ENCODE results near the gene GRIN1. TPM values are rescaled to one million over a fixed set of nuclear protein-coding genes. Genes with fewer than 3 reads are reported as not detected.

Gene GRIN1
- total RNA-seq, 2 donors from 2014 or later, result not detected

DNA sequence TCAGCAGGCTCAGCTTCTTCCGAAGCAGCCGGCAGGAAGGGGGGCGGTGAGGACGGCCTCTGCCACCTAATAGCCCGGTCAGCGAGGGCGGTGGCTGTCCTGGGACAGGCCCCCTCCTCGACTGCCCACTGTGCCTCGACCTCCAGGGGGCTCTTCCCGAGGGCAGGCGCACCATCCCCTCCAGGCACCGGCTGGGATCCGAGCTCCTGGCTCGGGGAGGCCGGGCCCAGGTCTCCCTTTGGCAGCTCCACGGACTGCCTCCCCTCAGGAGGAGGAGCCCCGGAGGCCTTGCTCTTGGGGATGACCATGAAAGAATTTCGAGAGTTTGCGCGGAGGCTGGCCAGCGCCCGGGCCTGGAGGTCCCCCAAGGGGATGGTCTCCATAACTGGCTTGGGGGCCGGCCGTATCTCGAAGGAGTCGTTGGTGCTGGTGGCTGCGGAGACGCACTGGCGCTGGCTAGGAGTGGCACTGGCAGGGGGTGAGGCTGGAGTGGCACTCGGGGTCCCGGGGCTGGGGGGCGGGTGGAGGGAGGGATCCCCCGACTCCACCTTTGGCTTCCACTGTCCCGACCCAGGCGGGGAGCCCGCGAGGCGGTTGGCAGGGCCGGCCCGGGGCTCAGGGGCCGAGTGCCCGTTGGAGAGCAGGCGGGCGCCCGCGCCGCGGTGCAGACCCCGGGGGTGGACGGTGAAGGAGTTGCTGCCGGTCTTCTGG is 60.6 kb downstream of the GRIN1 start:
- Histone ChIP-seq H3K27me3 (replicated peaks; ENCODE audit: insufficient read depth) (no peaks in the 10 kb centered on the region), H3K9me3 (no peaks in the 10 kb centered on the region), H3K4me3 (peak overlapping the region; percentile 69), H3K27ac (no peak overlapping the region), H3K36me3 (no peaks in the 10 kb centered on the region), H3K4me1 (ENCODE audit: control insufficient read depth in 1 of 2, low read depth in 2 of 2) (peaks cover 27 to 62% of the 10 kb centered on the region in 2 donors)
- no peak for DNase-seq (ENCODE audit: low spot score)
- TF ChIP-seq, protein P1, sequence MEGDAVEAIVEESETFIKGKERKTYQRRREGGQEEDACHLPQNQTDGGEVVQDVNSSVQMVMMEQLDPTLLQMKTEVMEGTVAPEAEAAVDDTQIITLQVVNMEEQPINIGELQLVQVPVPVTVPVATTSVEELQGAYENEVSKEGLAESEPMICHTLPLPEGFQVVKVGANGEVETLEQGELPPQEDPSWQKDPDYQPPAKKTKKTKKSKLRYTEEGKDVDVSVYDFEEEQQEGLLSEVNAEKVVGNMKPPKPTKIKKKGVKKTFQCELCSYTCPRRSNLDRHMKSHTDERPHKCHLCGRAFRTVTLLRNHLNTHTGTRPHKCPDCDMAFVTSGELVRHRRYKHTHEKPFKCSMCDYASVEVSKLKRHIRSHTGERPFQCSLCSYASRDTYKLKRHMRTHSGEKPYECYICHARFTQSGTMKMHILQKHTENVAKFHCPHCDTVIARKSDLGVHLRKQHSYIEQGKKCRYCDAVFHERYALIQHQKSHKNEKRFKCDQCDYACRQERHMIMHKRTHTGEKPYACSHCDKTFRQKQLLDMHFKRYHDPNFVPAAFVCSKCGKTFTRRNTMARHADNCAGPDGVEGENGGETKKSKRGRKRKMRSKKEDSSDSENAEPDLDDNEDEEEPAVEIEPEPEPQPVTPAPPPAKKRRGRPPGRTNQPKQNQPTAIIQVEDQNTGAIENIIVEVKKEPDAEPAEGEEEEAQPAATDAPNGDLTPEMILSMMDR (IDR thresholded peaks at IDR 0.05), result no peak
- no peak for ATAC-seq (ENCODE audit: insufficient number of reproducible peaks, low FRiP score, low read depth)

DNA sequence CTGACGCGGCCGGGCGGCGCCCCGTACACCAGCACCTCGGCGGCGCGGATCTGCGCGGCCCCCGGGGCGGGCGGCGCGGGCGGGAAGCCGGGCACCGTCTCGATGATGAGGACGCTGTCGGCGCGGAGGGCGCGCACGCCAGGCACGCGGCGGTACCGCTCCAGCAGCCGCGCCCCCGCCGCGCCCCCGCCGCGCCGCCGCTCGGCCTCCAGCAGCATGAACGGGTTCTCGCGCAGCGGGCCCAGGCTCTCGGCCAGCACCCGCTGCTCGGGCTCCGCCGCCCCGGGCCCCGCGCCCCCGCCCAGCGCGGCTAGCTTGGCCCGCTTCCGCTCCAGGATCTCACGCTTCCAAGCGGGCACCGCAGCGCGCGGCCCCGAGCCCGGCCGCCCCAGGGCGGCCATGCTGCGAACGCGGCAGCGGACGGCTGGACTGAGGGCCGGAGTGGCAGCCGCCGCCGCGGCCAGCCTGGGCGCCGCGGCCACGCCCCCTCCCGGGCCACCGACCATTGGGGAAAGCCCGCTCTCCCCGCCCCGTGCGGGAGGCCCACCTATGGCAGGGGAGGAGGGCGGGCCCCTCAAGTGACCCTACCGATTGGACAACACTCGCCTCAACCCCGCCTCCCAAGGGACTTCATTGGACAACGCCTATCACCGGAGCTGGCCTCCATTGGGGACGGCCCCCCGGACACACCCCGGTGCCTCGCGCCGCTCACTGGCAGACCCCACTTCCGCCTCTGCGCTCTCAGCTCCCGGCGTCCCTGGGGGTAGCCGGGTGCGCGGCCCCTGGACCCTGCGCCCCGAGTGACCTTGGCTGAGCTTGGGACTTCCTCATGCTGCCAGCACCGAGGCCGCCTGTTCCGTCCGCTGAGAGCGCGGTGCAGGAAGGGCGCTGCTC is 61.6 kb downstream of the GRIN1 start, which contains the start of gene TPRN:
TPRN (minus strand) TSS at position 431 of the 894 bp plus-strand sequence; CDS start at position 401, 30 bp downstream.
- no peaks in the 10 kb centered on the region for H3K27me3 ChIP-seq (replicated peaks; ENCODE audit: insufficient read depth)
- DNase-seq (ENCODE audit: low spot score), result peak; percentile 99
- peak; percentile 98 for ATAC-seq (ENCODE audit: insufficient number of reproducible peaks, low FRiP score, low read depth)
- peak within 1 kb of the TSS; percentile 88 for H3K4me3 ChIP-seq
- H3K36me3 ChIP-seq, result no peaks in the 10 kb centered on the region
- H3K9me3 ChIP-seq, result no peaks in the 10 kb centered on the region
- H3K4me1 ChIP-seq (ENCODE audit: control insufficient read depth in 1 of 2, low read depth in 2 of 2), result peaks cover 30 to 68% of the 10 kb centered on the region in 2 donors
- TF ChIP-seq, protein P1 (IDR thresholded peaks at IDR 0.05), result no peak
- peak within 1 kb of the TSS; percentile 82 to 85 for H3K27ac ChIP-seq

GRCh38 chr9:137201205-137201868 is 62.4 kb downstream of the GRIN1 start:
- H3K4me1 ChIP-seq (ENCODE audit: control insufficient read depth in 1 of 2, low read depth in 2 of 2), result peaks cover 34 to 73% of the 10 kb centered on the region in 2 donors
- H3K27me3 ChIP-seq (replicated peaks; ENCODE audit: insufficient read depth), result no peaks in the 10 kb centered on the region
- no peaks in the 10 kb centered on the region for H3K36me3 ChIP-seq
- peak overlapping the region; percentile 88 for H3K4me3 ChIP-seq
- DNase-seq (ENCODE audit: low spot score) (no peak), ATAC-seq (ENCODE audit: insufficient number of reproducible peaks, low FRiP score, low read depth) (no peak)
- TF ChIP-seq, protein P1 (IDR thresholded peaks at IDR 0.05), result no peak
- H3K27ac ChIP-seq, result peak overlapping the region; percentile 82 to 85
- no peaks in the 10 kb centered on the region for H3K9me3 ChIP-seq

- DNase-seq (ENCODE audit: low spot score), result no peak
These were observed 64.0 kb downstream of the GRIN1 start for GRCh38 chr9:137202966-137203365.

More at GRCh38 chr9:137202966-137203365, 64.0 kb downstream of the GRIN1 start:
- Histone ChIP-seq H3K4me3 (no peak overlapping the region), H3K27me3 (replicated peaks; ENCODE audit: insufficient read depth) (no peaks in the 10 kb centered on the region), H3K27ac (no peak overlapping the region), H3K36me3 (no peaks in the 10 kb centered on the region), H3K4me1 (ENCODE audit: control insufficient read depth in 1 of 2, low read depth in 2 of 2) (peaks cover 40 to 71% of the 10 kb centered on the region in 2 donors), H3K9me3 (no peaks in the 10 kb centered on the region)
- ATAC-seq (ENCODE audit: insufficient number of reproducible peaks, low FRiP score, low read depth), result no peak
- TF ChIP-seq, protein P1 (IDR thresholded peaks at IDR 0.05), result no peak
